ENCODE measurements around the gene METTL22.

DNA sequence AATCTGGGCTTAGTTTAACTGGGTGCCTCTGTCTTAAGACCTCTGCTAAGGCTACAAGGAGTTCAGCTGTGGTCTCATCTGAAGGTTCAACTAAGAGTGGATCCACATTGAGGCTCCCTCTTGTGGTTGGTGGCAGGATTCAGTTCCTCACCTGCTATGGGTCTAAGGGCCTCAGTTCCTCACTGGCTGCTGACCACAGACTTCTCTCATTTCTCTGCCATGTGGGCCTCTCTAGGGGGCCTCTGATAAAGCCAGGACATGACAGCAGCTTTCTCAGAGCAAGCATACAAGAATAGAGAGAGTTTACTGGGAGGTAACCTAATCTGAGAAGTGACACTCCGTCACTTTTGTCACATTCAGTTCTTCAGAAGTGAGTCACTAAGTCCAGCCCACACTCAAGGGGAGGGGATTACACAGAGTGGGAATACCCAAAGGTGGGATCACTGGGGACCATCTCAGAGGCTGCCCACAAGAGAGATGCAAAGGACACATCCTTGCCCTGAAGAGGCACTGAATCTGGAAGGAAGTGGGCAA is 33.8 kb downstream of the METTL22 start:
- TF ChIP-seq EZH2 (IDR thresholded peaks at IDR 0.05; ENCODE audit: low read length, unreplicated experiment): no peak
- TF ChIP-seq, protein P1, sequence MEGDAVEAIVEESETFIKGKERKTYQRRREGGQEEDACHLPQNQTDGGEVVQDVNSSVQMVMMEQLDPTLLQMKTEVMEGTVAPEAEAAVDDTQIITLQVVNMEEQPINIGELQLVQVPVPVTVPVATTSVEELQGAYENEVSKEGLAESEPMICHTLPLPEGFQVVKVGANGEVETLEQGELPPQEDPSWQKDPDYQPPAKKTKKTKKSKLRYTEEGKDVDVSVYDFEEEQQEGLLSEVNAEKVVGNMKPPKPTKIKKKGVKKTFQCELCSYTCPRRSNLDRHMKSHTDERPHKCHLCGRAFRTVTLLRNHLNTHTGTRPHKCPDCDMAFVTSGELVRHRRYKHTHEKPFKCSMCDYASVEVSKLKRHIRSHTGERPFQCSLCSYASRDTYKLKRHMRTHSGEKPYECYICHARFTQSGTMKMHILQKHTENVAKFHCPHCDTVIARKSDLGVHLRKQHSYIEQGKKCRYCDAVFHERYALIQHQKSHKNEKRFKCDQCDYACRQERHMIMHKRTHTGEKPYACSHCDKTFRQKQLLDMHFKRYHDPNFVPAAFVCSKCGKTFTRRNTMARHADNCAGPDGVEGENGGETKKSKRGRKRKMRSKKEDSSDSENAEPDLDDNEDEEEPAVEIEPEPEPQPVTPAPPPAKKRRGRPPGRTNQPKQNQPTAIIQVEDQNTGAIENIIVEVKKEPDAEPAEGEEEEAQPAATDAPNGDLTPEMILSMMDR (conservative IDR thresholded peaks at IDR 0.05; ENCODE audit: low read depth, low read length): no peak
- TF ChIP-seq EZH2phosphoT487 (IDR thresholded peaks at IDR 0.05; ENCODE audit: borderline replicate concordance, low read length): no peak

Data from PC-3 (cell line).